Measurements from ENCODE around the gene ZNF474. TPM values are rescaled to one million over a fixed set of nuclear protein-coding genes. Genes with fewer than 3 reads are reported as not detected.

ZNF474 gene
- total RNA-seq, 2 donors from 2014 or later: 0.31 TPM; not detected in 1

GRCh38 chr5:122121479-122122465, 7.6 kb upstream of the ZNF474 start:
- no peak for TF ChIP-seq CTCF (conservative IDR thresholded peaks at IDR 0.05)
- whole genome bisulfite sequencing, 2 experiments (ENCODE audit: insufficient coverage in 1 of 2, insufficient read length in 1 of 2): 88 to 93% methylated on average over 10 of the region's 11 CpGs
- H3K36me3 Mint-ChIP-seq (ENCODE audit: low read depth): no peaks in the 10 kb centered on the region

GRCh38 chr5:122124766-122125165, 4.6 kb upstream of the ZNF474 start:
- DNase-seq: no peak

More at GRCh38 chr5:122121479-122122465, 7.6 kb upstream of the ZNF474 start:
- H3K9me3 ChIP-seq (ENCODE audit: control insufficient read depth, low read length): no peaks in the 10 kb centered on the region
- H3K27me3 ChIP-seq (ENCODE audit: control insufficient read depth, insufficient read depth, low read length, poor library complexity, severe bottlenecking): no peaks in the 10 kb centered on the region
- no peaks in the 10 kb centered on the region for H3K36me3 ChIP-seq (ENCODE audit: control insufficient read depth, insufficient read depth, low read length)
- no peak overlapping the region for H3K4me3 ChIP-seq (ENCODE audit: low read length)
- Mint-ChIP-seq H3K4me1 (peaks cover 15% of the 10 kb centered on the region), H3K27ac (no peak overlapping the region), H3K27me3 (ENCODE audit: insufficient read depth) (no peaks in the 10 kb centered on the region), H3K9me3 (no peaks in the 10 kb centered on the region), H3K4me3 (no peak overlapping the region)
- peaks cover 3% of the 10 kb centered on the region for H3K4me1 ChIP-seq (ENCODE audit: control insufficient read depth, insufficient read depth, low read length)
- H3K27ac ChIP-seq (ENCODE audit: low read depth, low read length): no peak overlapping the region
- H3K9ac ChIP-seq (ENCODE audit: extremely low read depth, low read length, poor library complexity, severe bottlenecking): no peak overlapping the region
- no peak for DNase-seq

GRCh38 chr5:122126177-122126755, 3.1 kb upstream of the ZNF474 start:
- Histone ChIP-seq H3K36me3 (ENCODE audit: control insufficient read depth, insufficient read depth, low read length) (no peaks in the 10 kb centered on the region), H3K9ac (ENCODE audit: extremely low read depth, low read length, poor library complexity, severe bottlenecking) (no peak overlapping the region), H3K4me3 (ENCODE audit: low read length) (no peak overlapping the region), H3K9me3 (ENCODE audit: control insufficient read depth, low read length) (no peaks in the 10 kb centered on the region), H3K27me3 (ENCODE audit: control insufficient read depth, insufficient read depth, low read length, poor library complexity, severe bottlenecking) (no peaks in the 10 kb centered on the region), H3K4me1 (ENCODE audit: control insufficient read depth, insufficient read depth, low read length) (peaks cover 3% of the 10 kb centered on the region), H3K27ac (ENCODE audit: low read depth, low read length) (no peak overlapping the region)
- H3K4me1 Mint-ChIP-seq: peaks cover 16% of the 10 kb centered on the region
- no peaks in the 10 kb centered on the region for H3K9me3 Mint-ChIP-seq
- 80 to 91% methylated on average over 1 of the region's 2 CpGs for WGBS, 2 experiments (ENCODE audit: insufficient coverage in 1 of 2, insufficient read length in 1 of 2)
- no peak overlapping the region for H3K4me3 Mint-ChIP-seq
- no peaks in the 10 kb centered on the region for H3K27me3 Mint-ChIP-seq (ENCODE audit: insufficient read depth)
- H3K27ac Mint-ChIP-seq: no peak overlapping the region
- no peak for TF ChIP-seq CTCF (conservative IDR thresholded peaks at IDR 0.05)
- DNase-seq: no peak
- no peaks in the 10 kb centered on the region for H3K36me3 Mint-ChIP-seq (ENCODE audit: low read depth)

More at GRCh38 chr5:122124766-122125165, 4.6 kb upstream of the ZNF474 start:
- H3K27ac Mint-ChIP-seq: no peak overlapping the region
- Histone ChIP-seq H3K9me3 (ENCODE audit: control insufficient read depth, low read length) (no peaks in the 10 kb centered on the region), H3K9ac (ENCODE audit: extremely low read depth, low read length, poor library complexity, severe bottlenecking) (no peak overlapping the region), H3K27me3 (ENCODE audit: control insufficient read depth, insufficient read depth, low read length, poor library complexity, severe bottlenecking) (no peaks in the 10 kb centered on the region), H3K4me1 (ENCODE audit: control insufficient read depth, insufficient read depth, low read length) (peaks cover 3% of the 10 kb centered on the region), H3K36me3 (ENCODE audit: control insufficient read depth, insufficient read depth, low read length) (no peaks in the 10 kb centered on the region), H3K27ac (ENCODE audit: low read depth, low read length) (no peak overlapping the region), H3K4me3 (ENCODE audit: low read length) (no peak overlapping the region)
- no peaks in the 10 kb centered on the region for H3K36me3 Mint-ChIP-seq (ENCODE audit: low read depth)
- 89 to 94% methylated on average over 1 to 2 of the region's 2 CpGs for WGBS, 2 experiments (ENCODE audit: insufficient coverage in 1 of 2, insufficient read length in 1 of 2)
- no peaks in the 10 kb centered on the region for H3K9me3 Mint-ChIP-seq
- H3K27me3 Mint-ChIP-seq (ENCODE audit: insufficient read depth): no peaks in the 10 kb centered on the region
- peaks cover 21% of the 10 kb centered on the region for H3K4me1 Mint-ChIP-seq
- no peak overlapping the region for H3K4me3 Mint-ChIP-seq
- TF ChIP-seq CTCF (conservative IDR thresholded peaks at IDR 0.05): no peak

Data from endodermal cell (in vitro differentiated cells).